HG03571 (cell line): Measurements from ENCODE around the gene NEK10.

Source experiments
- ATAC-seq: cut with Tn5 transposase; IDR thresholded peaks from one replicate; pipeline ENCODE4 v1.9.1; 2021; ENCODE audit not compliant: unreplicated experiment

NEK10 gene

GRCh38 chr3:27252646-27253045 is 116.5 kb downstream of the NEK10 start:
- no peak for ATAC-seq

- no peak for ATAC-seq
Measured at GRCh38 chr3:27244374-27244773, 124.8 kb downstream of the NEK10 start.

GRCh38 chr3:27239951-27240350 is 129.2 kb downstream of the NEK10 start:
- no peak for ATAC-seq

- ATAC-seq: no peak
Measured at GRCh38 chr3:27228805-27229204, 140.4 kb downstream of the NEK10 start.

GRCh38 chr3:27224197-27224596 is 145.0 kb downstream of the NEK10 start:
- no peak for ATAC-seq

- ATAC-seq: no peak
Measured at GRCh38 chr3:27221264-27221932, 147.8 kb downstream of the NEK10 start.

GRCh38 chr3:27220166-27220565 is 149.0 kb downstream of the NEK10 start:
- no peak for ATAC-seq

GRCh38 chr3:27219127-27219845 is 149.9 kb downstream of the NEK10 start:
- ATAC-seq: no peak

GRCh38 chr3:27216955-27217552 is 152.1 kb downstream of the NEK10 start:
- no peak for ATAC-seq

GRCh38 chr3:27216295-27216855 is 152.8 kb downstream of the NEK10 start:
- no peak for ATAC-seq

- ATAC-seq: no peak
Measured at GRCh38 chr3:27213450-27213849, 155.7 kb downstream of the NEK10 start.

- no peak for ATAC-seq
Measured at GRCh38 chr3:27209617-27210264, 159.4 kb downstream of the NEK10 start.

- no peak for ATAC-seq
Measured at GRCh38 chr3:27208961-27209616, 160.1 kb downstream of the NEK10 start.

GRCh38 chr3:27202959-27203358 is 166.2 kb downstream of the NEK10 start:
- no peak for ATAC-seq

GRCh38 chr3:27201492-27201891 is 167.7 kb downstream of the NEK10 start:
- ATAC-seq: no peak

- no peak for ATAC-seq
Measured at GRCh38 chr3:27200721-27201489, 168.3 kb downstream of the NEK10 start.

GRCh38 chr3:27194861-27195483 is 174.2 kb downstream of the NEK10 start:
- no peak for ATAC-seq

GRCh38 chr3:27193056-27193455 is 176.1 kb downstream of the NEK10 start:
- ATAC-seq: no peak

GRCh38 chr3:27186013-27186412 is 183.2 kb downstream of the NEK10 start:
- no peak for ATAC-seq
